Kidney epithelial cell (primary cell): Measurements from ENCODE around the gene LRR1. TPM values are rescaled to one million over a fixed set of nuclear protein-coding genes. Genes with fewer than 3 reads are reported as not detected.
A peak's percentile ranks its signal among the peaks of the same experiment; 100 is the strongest.
"Not testable (repeated sequence)": the region's sequence is repeated elsewhere in the genome, so short reads cannot be mapped to it uniquely, and the experiment has no call there.

ENCODE experiments used
- DNase-seq: peaks from one replicate; pipeline ENCODE4 v3.0.0-alpha.2; 2010; ENCODE audit warnings: low read depth
- H3K27me3 ChIP-seq: 2 replicates; pipeline ENCODE4 v1.6.0; 2011; ENCODE audit warnings: low read length; ENCODE audit not compliant: control insufficient read depth, insufficient read depth
- H3K36me3 ChIP-seq: 2 replicates; pipeline ENCODE4 v1.5.1; 2011; ENCODE audit warnings: low read length; ENCODE audit not compliant: control insufficient read depth, insufficient read depth
- H3K4me3 ChIP-seq: 2 replicates; pipeline ENCODE4 v1.5.1; 2011; ENCODE audit warnings: low read depth, mild to moderate bottlenecking, control low read depth, low read length
- total RNA-seq: library from RNA; depleted of rRNA; stranded (reverse); fragments of >200 nt; gene quantifications from 2 replicates; pipeline ENCODE4 v1.2.3, GENCODE V29; 2015
- TF ChIP-seq, protein P1 (sequence below): IDR thresholded peaks from 2 replicates; pipeline ENCODE4 v1.5.1; 2011; ENCODE audit warnings: mild to moderate bottlenecking, moderate library complexity, low read length, control low read depth, inconsistent platforms; ENCODE audit not compliant: insufficient read depth, poor library complexity, severe bottlenecking

The LRR1 gene
- total RNA-seq, 1 donor from 2014 or later: 12.4 TPM

GRCh38 chr14:49615776-49616175 is 17.0 kb downstream of the LRR1 start:
- DNase-seq: no peak
- TF ChIP-seq, protein P1, sequence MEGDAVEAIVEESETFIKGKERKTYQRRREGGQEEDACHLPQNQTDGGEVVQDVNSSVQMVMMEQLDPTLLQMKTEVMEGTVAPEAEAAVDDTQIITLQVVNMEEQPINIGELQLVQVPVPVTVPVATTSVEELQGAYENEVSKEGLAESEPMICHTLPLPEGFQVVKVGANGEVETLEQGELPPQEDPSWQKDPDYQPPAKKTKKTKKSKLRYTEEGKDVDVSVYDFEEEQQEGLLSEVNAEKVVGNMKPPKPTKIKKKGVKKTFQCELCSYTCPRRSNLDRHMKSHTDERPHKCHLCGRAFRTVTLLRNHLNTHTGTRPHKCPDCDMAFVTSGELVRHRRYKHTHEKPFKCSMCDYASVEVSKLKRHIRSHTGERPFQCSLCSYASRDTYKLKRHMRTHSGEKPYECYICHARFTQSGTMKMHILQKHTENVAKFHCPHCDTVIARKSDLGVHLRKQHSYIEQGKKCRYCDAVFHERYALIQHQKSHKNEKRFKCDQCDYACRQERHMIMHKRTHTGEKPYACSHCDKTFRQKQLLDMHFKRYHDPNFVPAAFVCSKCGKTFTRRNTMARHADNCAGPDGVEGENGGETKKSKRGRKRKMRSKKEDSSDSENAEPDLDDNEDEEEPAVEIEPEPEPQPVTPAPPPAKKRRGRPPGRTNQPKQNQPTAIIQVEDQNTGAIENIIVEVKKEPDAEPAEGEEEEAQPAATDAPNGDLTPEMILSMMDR: no peak
- no peak overlapping the region for H3K4me3 ChIP-seq
- no peaks in the 10 kb centered on the region for H3K36me3 ChIP-seq
- H3K27me3 ChIP-seq: no peaks in the 10 kb centered on the region

DNA sequence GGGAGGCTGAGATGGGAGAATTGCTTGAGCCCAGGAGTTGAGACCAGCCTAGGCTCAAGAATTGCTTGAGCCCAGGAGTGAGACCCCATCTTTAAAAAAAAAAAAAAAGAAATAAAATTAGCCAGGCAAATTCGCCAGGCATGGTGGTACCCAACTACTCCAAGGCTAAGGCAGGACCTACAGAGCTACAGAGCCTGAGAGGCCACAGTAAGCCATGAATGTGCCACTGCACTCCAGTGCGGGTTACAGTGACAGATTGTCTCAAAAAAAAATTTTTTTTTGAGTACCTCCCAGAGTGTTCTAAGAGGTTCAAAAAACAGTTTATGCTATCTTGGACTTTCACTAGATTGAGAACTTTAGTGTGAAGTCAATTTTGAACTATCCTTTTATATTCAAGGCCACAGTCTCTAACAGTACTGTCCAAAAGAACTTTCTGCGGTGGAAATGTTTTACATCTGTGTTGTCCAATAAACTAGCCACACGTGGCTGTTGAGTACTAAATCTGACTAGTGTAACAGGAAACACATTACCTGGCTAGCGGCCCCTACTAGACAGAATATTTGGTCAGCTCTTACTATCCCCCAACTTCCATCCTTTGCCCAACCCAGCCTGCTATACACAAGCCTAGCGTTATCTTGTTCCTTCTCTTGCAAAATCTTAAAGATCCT is 19.2 kb downstream of the LRR1 start:
- Histone ChIP-seq H3K36me3 (no peaks in the 10 kb centered on the region), H3K4me3 (no peak overlapping the region), H3K27me3 (no peaks in the 10 kb centered on the region)
- DNase-seq: no peak
- TF ChIP-seq, protein P1: no peak

DNA sequence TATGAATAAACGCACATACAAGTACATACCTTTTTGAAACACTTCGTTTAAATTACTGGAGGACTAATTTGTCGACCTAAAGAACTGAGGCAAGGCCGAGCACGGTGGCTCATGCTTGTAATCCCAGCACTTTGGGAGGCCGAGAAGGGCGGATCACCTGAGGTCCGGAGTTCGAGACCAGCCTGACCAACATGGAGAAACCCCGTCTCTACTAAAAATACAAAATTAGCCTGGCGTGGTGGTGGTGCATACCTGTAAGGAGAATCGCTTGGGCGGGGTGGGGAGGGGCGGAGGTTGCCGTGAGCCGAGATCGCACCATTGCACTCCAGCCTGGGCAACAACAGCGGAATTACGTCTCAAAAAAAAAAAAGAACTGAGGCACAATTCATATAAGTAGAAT is 20.5 kb downstream of the LRR1 start:
- DNase-seq, H3K27me3 ChIP-seq: not testable (repeated sequence)

GRCh38 chr14:49619730-49620129 is 21.0 kb downstream of the LRR1 start:
- no peak for DNase-seq
- H3K36me3 ChIP-seq: no peaks in the 10 kb centered on the region
- peak overlapping the region; percentile 93 for H3K4me3 ChIP-seq
- TF ChIP-seq, protein P1: no peak
- no peaks in the 10 kb centered on the region for H3K27me3 ChIP-seq

More for the DNA sequence above, 20.5 kb downstream of the LRR1 start:
- H3K36me3 ChIP-seq: not testable (repeated sequence)
- H3K4me3 ChIP-seq: peak overlapping the region; percentile 93

GRCh38 chr14:49620182-49621113 is 21.7 kb downstream of the LRR1 start, which contains the start of the genes MGAT2 and RPL36AL:
Gene MGAT2, plus strand, starts transcription at chr14:49620799. Its CDS starts 470 bp downstream, at chr14:49621269.
Gene RPL36AL, minus strand, starts transcription at chr14:49620626. Its CDS starts 1,522 bp downstream, at chr14:49619104.
- peak within 1 kb of the TSS; percentile 93 for H3K4me3 ChIP-seq
- no peaks in the 10 kb centered on the region for H3K36me3 ChIP-seq
- H3K27me3 ChIP-seq: no peaks in the 10 kb centered on the region
- peak; percentile 91 for DNase-seq
- TF ChIP-seq, protein P1: peak; percentile 41
